ENCODE measurements around the gene KIF13A.

DNA sequence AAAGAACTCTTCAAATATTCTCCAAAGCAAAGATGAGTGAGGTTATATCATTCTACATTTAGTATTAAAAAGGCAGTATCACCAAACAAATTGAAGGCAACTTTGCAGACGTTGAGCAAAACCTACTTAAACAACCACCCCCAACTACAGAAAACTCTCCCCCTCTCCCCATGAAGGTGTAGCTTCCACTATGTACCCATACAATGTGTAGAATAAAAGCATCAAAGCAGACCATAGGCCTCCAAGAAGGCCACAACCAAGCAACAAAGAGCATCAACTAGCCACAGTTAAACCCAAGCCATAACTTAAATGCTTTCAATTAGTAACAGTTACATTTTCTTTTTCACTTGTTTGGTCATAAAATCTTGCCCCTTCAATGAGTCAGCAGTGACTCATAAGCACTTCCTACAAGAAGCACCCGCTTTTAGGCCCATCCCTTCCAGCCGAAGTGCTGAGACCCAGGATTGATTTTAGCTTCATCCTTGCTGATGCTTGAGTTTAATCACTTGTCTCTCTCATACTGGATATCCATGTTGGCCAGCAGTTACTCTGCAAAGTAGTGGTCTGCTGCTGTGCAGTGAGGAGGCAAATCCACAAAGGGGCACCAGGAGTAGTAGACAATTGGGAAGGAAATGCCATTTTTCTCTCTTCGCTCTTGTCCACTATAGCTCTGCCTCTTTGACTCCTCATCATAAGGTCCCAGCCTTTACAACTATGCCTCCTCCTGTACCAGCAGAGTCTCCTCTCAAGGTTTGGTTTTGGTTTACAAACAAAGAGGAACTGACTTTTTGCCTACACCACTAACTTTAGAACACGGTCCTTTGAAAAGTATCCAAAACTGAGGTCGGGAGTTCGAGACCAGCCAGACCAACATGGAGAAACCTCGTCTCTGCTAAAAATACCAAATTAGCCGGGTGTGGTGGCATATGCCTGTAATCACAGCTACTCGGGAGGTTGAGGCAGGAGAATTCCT is 272.3 kb downstream of the KIF13A start:
- TF ChIP-seq, protein P1, sequence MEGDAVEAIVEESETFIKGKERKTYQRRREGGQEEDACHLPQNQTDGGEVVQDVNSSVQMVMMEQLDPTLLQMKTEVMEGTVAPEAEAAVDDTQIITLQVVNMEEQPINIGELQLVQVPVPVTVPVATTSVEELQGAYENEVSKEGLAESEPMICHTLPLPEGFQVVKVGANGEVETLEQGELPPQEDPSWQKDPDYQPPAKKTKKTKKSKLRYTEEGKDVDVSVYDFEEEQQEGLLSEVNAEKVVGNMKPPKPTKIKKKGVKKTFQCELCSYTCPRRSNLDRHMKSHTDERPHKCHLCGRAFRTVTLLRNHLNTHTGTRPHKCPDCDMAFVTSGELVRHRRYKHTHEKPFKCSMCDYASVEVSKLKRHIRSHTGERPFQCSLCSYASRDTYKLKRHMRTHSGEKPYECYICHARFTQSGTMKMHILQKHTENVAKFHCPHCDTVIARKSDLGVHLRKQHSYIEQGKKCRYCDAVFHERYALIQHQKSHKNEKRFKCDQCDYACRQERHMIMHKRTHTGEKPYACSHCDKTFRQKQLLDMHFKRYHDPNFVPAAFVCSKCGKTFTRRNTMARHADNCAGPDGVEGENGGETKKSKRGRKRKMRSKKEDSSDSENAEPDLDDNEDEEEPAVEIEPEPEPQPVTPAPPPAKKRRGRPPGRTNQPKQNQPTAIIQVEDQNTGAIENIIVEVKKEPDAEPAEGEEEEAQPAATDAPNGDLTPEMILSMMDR (IDR thresholded peaks at IDR 0.05), result no peak
- TF ChIP-seq POLR2A (IDR thresholded peaks at IDR 0.05), result no peak

All from Peyer's patch (tissue), 4 donors.